ENCODE data around the gene PPP2R5E.

DNA sequence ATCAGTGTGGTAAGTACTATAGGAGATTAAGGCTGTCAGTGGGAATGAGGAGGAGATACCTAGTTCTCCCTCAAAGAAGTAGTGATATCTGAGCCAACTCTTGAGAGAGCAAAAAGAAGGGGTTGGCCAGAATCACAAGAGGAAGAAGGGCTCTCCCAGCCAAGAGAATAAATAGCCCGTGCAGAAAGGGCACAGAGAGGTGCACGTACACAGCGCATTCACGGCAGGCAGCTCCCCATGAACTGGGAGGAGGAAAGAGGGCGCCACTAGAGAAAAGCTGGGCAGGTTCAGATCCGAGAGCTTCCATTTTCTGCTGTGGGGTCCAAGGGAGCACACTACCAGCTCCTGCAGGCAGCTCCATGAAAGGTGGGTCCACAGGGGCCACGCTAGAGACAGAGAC, 59.9 kb downstream of the PPP2R5E start:
- no peak for TF ChIP-seq TAF1 (IDR thresholded peaks at IDR 0.05; ENCODE audit: borderline replicate concordance, insufficient read depth, low read length)
- TF ChIP-seq SIN3A (IDR thresholded peaks at IDR 0.05; ENCODE audit: borderline replicate concordance, insufficient read depth, low read length), result no peak
